K562 (cell line): ENCODE data around the gene BLTP3A. TPM values are rescaled to one million over a fixed set of nuclear protein-coding genes. Genes with fewer than 3 reads are reported as not detected.

ENCODE experiments used
- CCNT2 ChIP-seq: IDR thresholded peaks from 2 replicates; pipeline ENCODE4 v1.6.1; 2011; ENCODE audit warnings: borderline replicate concordance, low read depth, mild to moderate bottlenecking, moderate library complexity, mixed read lengths, low read length; ENCODE audit not compliant: insufficient read length; ENCODE audit errors: extremely low read depth
- CHD4 ChIP-seq: fragments of 200-600 bp; sonication (generic); IDR thresholded peaks from 3 replicates; pipeline ENCODE4 v1.6.1; 2012; ENCODE audit warnings: low read depth, mild to moderate bottlenecking, mixed read lengths, low read length, inconsistent platforms; ENCODE audit not compliant: insufficient read depth, insufficient replicate concordance, poor library complexity, severe bottlenecking
- DIDO1 ChIP-seq: fragments of 450-650 bp; IDR thresholded peaks from 2 replicates; pipeline ENCODE4 v1.6.1; 2016; ENCODE audit warnings: low read depth, missing biosample characterization, missing genetic modification characterization
- ELF4 ChIP-seq: fragments of 450-650 bp; formaldehyde crosslinking; IDR thresholded peaks from 2 replicates; pipeline ENCODE4 v1.4.0; 2022; ENCODE audit warnings: missing genetic modification characterization
- HMG20A ChIP-seq: fragments of 450-650 bp; formaldehyde crosslinking; conservative IDR thresholded peaks from 2 replicates; pipeline ENCODE4 v1.4.0; 2020; ENCODE audit warnings: mild to moderate bottlenecking, mixed read lengths
- SIRT6 ChIP-seq: IDR thresholded peaks from one replicate; pipeline ENCODE4 v1.6.1; 2012; ENCODE audit warnings: low read depth, mild to moderate bottlenecking, control low read depth, inconsistent platforms, low read length, moderate library complexity
- TAF15 ChIP-seq: fragments of 200-400 bp; formaldehyde crosslinking; IDR thresholded peaks from 2 replicates; pipeline ENCODE4 v1.6.1; 2017; ENCODE audit warnings: mild to moderate bottlenecking, low read depth, low read length, moderate library complexity
- ZBTB11 ChIP-seq, 3 experiments: fragments of 200-800 bp in 1 of 3; fragments of 250-450 bp in 1 of 3; fragments of 450-650 bp in 1 of 3; sonication (Bioruptor Pico) in 1 of 3; sonication (Bioruptor generic) in 1 of 3; formaldehyde crosslinking in 1 of 3; IDR thresholded peaks; 2 replicates each; pipeline versions ENCODE4 v1.6.1 to v1.8.0; 2016 to 2022; ENCODE audit warnings: mild to moderate bottlenecking in 2 of 3, missing genetic modification characterization in 2 of 3, missing compliant biosample characterization in 1 of 3, moderate library complexity in 1 of 3
- ZBTB2 ChIP-seq: fragments of 450-650 bp; IDR thresholded peaks from 2 replicates; pipeline ENCODE4 v1.6.1; 2016; ENCODE audit warnings: antibody characterized with exemption
- ZKSCAN1 ChIP-seq: fragments of 150-350 bp; IDR thresholded peaks from 2 replicates; pipeline ENCODE4 v1.6.1; 2016; ENCODE audit warnings: low read depth, low read length
- ZNF23 ChIP-seq: fragments of 250-450 bp; sonication (Bioruptor Pico); IDR thresholded peaks from 2 replicates; pipeline ENCODE4 v1.4.0; 2020; ENCODE audit warnings: mild to moderate bottlenecking
- ZNF277 ChIP-seq: fragments of 250-450 bp; sonication (Bioruptor Pico); IDR thresholded peaks from 2 replicates; pipeline ENCODE4 v1.8.0; 2022; ENCODE audit warnings: inconsistent platforms, mild to moderate bottlenecking, moderate library complexity, borderline replicate concordance
- ZNF41 ChIP-seq: fragments of 250-450 bp; sonication (Bioruptor Pico); conservative IDR thresholded peaks from 2 replicates; pipeline ENCODE4 v1.4.0; 2020; ENCODE audit warnings: mild to moderate bottlenecking
- polyA plus RNA-seq, 8 experiments: library from polyadenylated mRNA; depleted of rRNA in 4 of 8; stranded (reverse) in 5 of 8; unstranded in 3 of 8; fragments of >200 nt; fragmentation: Nextera tagmentation in 2 of 8; fragmentation: Illumina TruSeq in 1 of 8; extraction: Ambion mirVana in 2 of 8; extraction: Trizol in 1 of 8; gene quantifications; 2 replicates each; pipeline versions ENCODE4 v1.2.1 to v1.2.3, GENCODE V29; 2011 to 2014; ENCODE audit warnings: inconsistent platforms in 1 of 8, missing spikeins in 1 of 8
- total RNA-seq, 7 experiments: library from RNA; depleted of rRNA in 6 of 7; stranded (reverse); fragments of >200 nt in 6 of 7; fragmentation: Illumina TruSeq in 2 of 7; extraction: Trizol in 2 of 7; gene quantifications; 2 replicates each; pipeline versions ENCODE4 v1.2.1 to v1.2.3, GENCODE V29; 2011 to 2021; ENCODE audit warnings: low replicate concordance in 1 of 7
- TF ChIP-seq, protein P1 (sequence below): fragments of 250-450 bp; sonication (Bioruptor Pico); IDR thresholded peaks from 2 replicates; pipeline ENCODE4 v1.4.0; 2020; ENCODE audit warnings: mild to moderate bottlenecking, moderate library complexity
- TF ChIP-seq, protein P2 (sequence below): fragments of 200-800 bp; sonication (Bioruptor generic); IDR thresholded peaks from 2 replicates; pipeline ENCODE4 v1.6.1; 2017; ENCODE audit warnings: missing genetic modification characterization, missing compliant biosample characterization

The BLTP3A gene
- total and polyA plus RNA-seq, 9 of the 15 experiments (the other 6 are each of a cell fraction or from before 2014, with no cell fraction given): 7.5 to 34.6 (median 15.5) TPM

- TF ChIP-seq CCNT2: no peak
- TF ChIP-seq ZBTB11 (CRISPR knock-in tag; IDR thresholded peaks at IDR 0.05): no peak
- TF ChIP-seq HMG20A (CRISPR knock-in tag): no peak
- TF ChIP-seq, protein P1, sequence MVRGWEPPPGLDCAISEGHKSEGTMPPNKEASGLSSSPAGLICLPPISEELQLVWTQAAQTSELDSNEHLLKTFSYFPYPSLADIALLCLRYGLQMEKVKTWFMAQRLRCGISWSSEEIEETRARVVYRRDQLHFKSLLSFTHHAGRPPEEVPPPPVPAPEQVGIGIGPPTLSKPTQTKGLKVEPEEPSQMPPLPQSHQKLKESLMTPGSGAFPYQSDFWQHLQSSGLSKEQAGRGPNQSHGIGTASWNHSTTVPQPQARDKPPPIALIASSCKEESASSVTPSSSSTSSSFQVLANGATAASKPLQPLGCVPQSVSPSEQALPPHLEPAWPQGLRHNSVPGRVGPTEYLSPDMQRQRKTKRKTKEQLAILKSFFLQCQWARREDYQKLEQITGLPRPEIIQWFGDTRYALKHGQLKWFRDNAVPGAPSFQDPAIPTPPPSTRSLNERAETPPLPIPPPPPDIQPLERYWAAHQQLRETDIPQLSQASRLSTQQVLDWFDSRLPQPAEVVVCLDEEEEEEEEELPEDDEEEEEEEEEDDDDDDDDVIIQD (CRISPR knock-in tag): 0 out of 2 replicates have a peak, but pooled peaks have one; percentile 12
- TF ChIP-seq ELF4 (CRISPR knock-in tag): no peak
- TF ChIP-seq ZNF41 (CRISPR knock-in tag): no peak
- TF ChIP-seq ZNF23: no peak
- TF ChIP-seq DIDO1 (tag): no peak
- TF ChIP-seq ZBTB2: peak; percentile 23; the same call in 1 of the 2 replicates
- TF ChIP-seq TAF15: no peak
- peak; percentile 72; the same call in 1 of the 2 replicates for TF ChIP-seq ZKSCAN1
- TF ChIP-seq, protein P2, sequence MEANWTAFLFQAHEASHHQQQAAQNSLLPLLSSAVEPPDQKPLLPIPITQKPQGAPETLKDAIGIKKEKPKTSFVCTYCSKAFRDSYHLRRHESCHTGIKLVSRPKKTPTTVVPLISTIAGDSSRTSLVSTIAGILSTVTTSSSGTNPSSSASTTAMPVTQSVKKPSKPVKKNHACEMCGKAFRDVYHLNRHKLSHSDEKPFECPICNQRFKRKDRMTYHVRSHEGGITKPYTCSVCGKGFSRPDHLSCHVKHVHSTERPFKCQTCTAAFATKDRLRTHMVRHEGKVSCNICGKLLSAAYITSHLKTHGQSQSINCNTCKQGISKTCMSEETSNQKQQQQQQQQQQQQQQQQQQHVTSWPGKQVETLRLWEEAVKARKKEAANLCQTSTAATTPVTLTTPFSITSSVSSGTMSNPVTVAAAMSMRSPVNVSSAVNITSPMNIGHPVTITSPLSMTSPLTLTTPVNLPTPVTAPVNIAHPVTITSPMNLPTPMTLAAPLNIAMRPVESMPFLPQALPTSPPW (CRISPR knock-in tag): no peak
- TF ChIP-seq CHD4: no peak
- no peak for TF ChIP-seq ZNF277 (CRISPR knock-in tag)
- TF ChIP-seq SIRT6: no peak
These were observed 43.1 kb downstream of the BLTP3A start (continued) for GRCh38 chr6:34834789-34835518.
